Osteocyte (in vitro differentiated cells): ENCODE results near the gene HPSE. TPM values are rescaled to one million over a fixed set of nuclear protein-coding genes. Genes with fewer than 3 reads are reported as not detected.

Experiments
- DNase-seq: peaks from one replicate; pipeline ENCODE4 v3.0.0; 2021; ENCODE audit warnings: mixed read lengths; ENCODE audit not compliant: unreplicated experiment; ENCODE audit errors: extremely low spot score
- H3K27ac Mint-ChIP-seq: one replicate; pipeline ENCODE4 v1.8.0; 2021; ENCODE audit warnings: mild to moderate bottlenecking, mixed read lengths; ENCODE audit not compliant: unreplicated experiment
- H3K27me3 Mint-ChIP-seq: one replicate; pipeline ENCODE4 v1.8.0; 2021; ENCODE audit warnings: mixed read lengths; ENCODE audit not compliant: unreplicated experiment
- H3K36me3 Mint-ChIP-seq: one replicate; pipeline ENCODE4 v1.8.0; 2021; ENCODE audit warnings: mixed read lengths; ENCODE audit not compliant: unreplicated experiment
- H3K4me1 Mint-ChIP-seq: one replicate; pipeline ENCODE4 v1.8.0; 2021; ENCODE audit warnings: mixed read lengths; ENCODE audit not compliant: unreplicated experiment
- H3K4me3 Mint-ChIP-seq: one replicate; pipeline ENCODE4 v1.8.0; 2021; ENCODE audit warnings: mild to moderate bottlenecking, moderate library complexity, mixed read lengths; ENCODE audit not compliant: unreplicated experiment
- H3K9me3 Mint-ChIP-seq: one replicate; pipeline ENCODE4 v1.8.0; 2021; ENCODE audit warnings: mixed read lengths; ENCODE audit not compliant: unreplicated experiment
- CTCF ChIP-seq: fragments of 200-600 bp; sonication (generic); IDR thresholded peaks from 2 replicates; pipeline ENCODE4 v1.5.0; 2021; ENCODE audit warnings: antibody characterized with exemption, mild to moderate bottlenecking, moderate library complexity
- total RNA-seq: library from RNA; stranded (reverse); gene quantifications from 2 replicates; pipeline ENCODE4 v1.2.1, GENCODE V29; 2021

The HPSE gene
- total RNA-seq, 1 donor from 2014 or later: 4.9 TPM

- Mint-ChIP-seq H3K4me1 (peaks cover 6% of the 10 kb centered on the region), H3K36me3 (no peaks in the 10 kb centered on the region), H3K27me3 (peaks cover 15% of the 10 kb centered on the region), H3K4me3 (no peak overlapping the region), H3K27ac (no peak overlapping the region), H3K9me3 (no peaks in the 10 kb centered on the region)
- TF ChIP-seq CTCF: peak; percentile 60
- no peak for DNase-seq
These were observed 28.1 kb upstream of the HPSE start for GRCh38 chr4:83362492-83363329.

GRCh38 chr4:83361416-83362103 is 26.9 kb upstream of the HPSE start:
- Mint-ChIP-seq H3K27me3 (peaks cover 11% of the 10 kb centered on the region), H3K27ac (no peak overlapping the region), H3K9me3 (no peaks in the 10 kb centered on the region), H3K36me3 (no peaks in the 10 kb centered on the region), H3K4me3 (no peak overlapping the region), H3K4me1 (peaks cover 18% of the 10 kb centered on the region)
- TF ChIP-seq CTCF: no peak
- no peak for DNase-seq

DNA sequence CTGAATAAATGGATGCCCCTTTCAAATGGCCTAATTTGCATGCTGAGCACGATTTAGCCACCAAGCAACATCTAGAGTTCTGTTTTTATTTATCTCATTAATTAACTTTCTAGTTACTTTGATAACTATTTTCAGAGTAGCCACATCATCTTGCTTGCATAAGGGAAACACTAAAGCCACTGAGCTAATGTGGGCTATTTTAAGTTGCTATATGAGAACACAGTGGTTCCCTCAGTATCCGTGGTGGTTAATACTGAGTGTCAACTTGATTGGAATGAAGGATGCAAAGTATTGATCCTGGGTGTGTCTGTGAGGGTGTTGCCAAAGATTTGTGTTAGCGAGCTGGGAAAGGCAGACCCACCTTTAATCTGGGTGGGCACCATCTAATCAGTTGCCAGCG is 25.4 kb upstream of the HPSE start:
- Mint-ChIP-seq H3K4me1 (peaks cover 22% of the 10 kb centered on the region), H3K9me3 (no peaks in the 10 kb centered on the region), H3K36me3 (no peaks in the 10 kb centered on the region), H3K4me3 (no peak overlapping the region), H3K27me3 (no peaks in the 10 kb centered on the region), H3K27ac (no peak overlapping the region)
- TF ChIP-seq CTCF: no peak
- DNase-seq: no peak

DNA sequence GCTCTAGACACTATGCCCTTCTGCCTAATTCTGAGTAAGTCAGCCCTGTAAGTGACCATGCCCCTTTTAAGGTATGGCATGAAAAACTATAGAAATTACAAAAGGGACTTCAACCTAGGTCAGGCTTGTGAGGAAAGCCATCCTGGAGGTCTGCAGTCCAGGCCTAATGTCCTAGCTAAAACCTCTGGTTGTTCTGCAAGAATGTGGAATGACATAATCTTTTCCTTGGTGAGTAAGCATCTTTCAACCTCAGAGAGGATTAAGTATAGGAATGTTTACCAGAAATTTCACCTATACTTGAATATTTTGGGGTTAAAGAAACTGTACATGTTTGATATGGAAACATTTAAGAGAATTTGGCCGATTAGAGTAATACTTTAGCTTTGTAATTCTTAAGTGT is 23.8 kb upstream of the HPSE start:
- peaks cover 22% of the 10 kb centered on the region for H3K4me1 Mint-ChIP-seq
- H3K9me3 Mint-ChIP-seq: peaks cover 9% of the 10 kb centered on the region
- no peaks in the 10 kb centered on the region for H3K27me3 Mint-ChIP-seq
- peak overlapping the region; percentile 83 for H3K27ac Mint-ChIP-seq
- H3K4me3 Mint-ChIP-seq: no peak overlapping the region
- no peak for TF ChIP-seq CTCF
- DNase-seq: no peak
- no peaks in the 10 kb centered on the region for H3K36me3 Mint-ChIP-seq
